Endothelial cell of umbilical vein (primary cell): ENCODE data around the gene CDH20.

ENCODE experiments used
- CTCF ChIP-seq, 2 donors: IDR thresholded peaks; 1 replicate in 1 of 2; 2 replicates in 1 of 2; pipeline ENCODE4 v1.5.1; 2011; ENCODE audit warnings: low read length in 2 of 2, mild to moderate bottlenecking in 2 of 2, moderate library complexity in 2 of 2, control low read depth in 1 of 2, inconsistent platforms in 1 of 2, low read depth in 1 of 2; ENCODE audit not compliant: insufficient read depth in 1 of 2; ENCODE audit errors: extremely low read depth in 1 of 2
- JUN ChIP-seq: IDR thresholded peaks from 2 replicates; pipeline ENCODE4 v1.6.1; 2011; ENCODE audit warnings: borderline replicate concordance, low read depth; ENCODE audit not compliant: insufficient read length, insufficient read depth
- MAX ChIP-seq: IDR thresholded peaks from 2 replicates; pipeline ENCODE4 v1.6.1; 2011; ENCODE audit not compliant: insufficient read depth, insufficient read length
- MYC ChIP-seq: IDR thresholded peaks from one replicate; pipeline ENCODE4 v1.6.1; 2011; ENCODE audit warnings: mild to moderate bottlenecking, low read depth, low read length
- POLR2A ChIP-seq: IDR thresholded peaks from 2 replicates; pipeline ENCODE4 v1.6.1; 2012; ENCODE audit warnings: low read depth, mild to moderate bottlenecking, control low read depth, low read length
- POLR2AphosphoS5 ChIP-seq: IDR thresholded peaks from 2 replicates; pipeline ENCODE4 v1.6.1; 2012; ENCODE audit warnings: low read depth, mild to moderate bottlenecking, control low read depth, low read length, moderate library complexity; ENCODE audit not compliant: insufficient read depth

GRCh38 chr18:61581578-61582201 is 248.5 kb downstream of the CDH20 start:
- TF ChIP-seq CTCF (IDR thresholded peaks at IDR 0.05; ENCODE audit: extremely low read depth in 1 of 2, insufficient read depth in 1 of 2, low read depth in 1 of 2, low read length in 2 of 2) (peak; percentile 97), MYC (no peak), POLR2A (no peak), JUN (no peak), POLR2AphosphoS5 (no peak), MAX (no peak)
